GM19025 (cell line): Measurements from ENCODE around the gene CAPZB.

Source experiments
- ATAC-seq: cut with Tn5 transposase; IDR thresholded peaks from one replicate; pipeline ENCODE4 v1.9.1; 2021; ENCODE audit warnings: mild to moderate bottlenecking, low read depth, moderate library complexity; ENCODE audit not compliant: unreplicated experiment

CAPZB gene

GRCh38 chr1:19450811-19451515 lies 34.4 kb downstream of the CAPZB start:
- no peak for ATAC-seq

GRCh38 chr1:19449454-19450228 lies 35.7 kb downstream of the CAPZB start:
- ATAC-seq, result no peak

- ATAC-seq, result no peak
Measured at GRCh38 chr1:19448491-19449439, 36.6 kb downstream of the CAPZB start.

GRCh38 chr1:19447550-19447949 lies 37.8 kb downstream of the CAPZB start:
- ATAC-seq, result no peak

- ATAC-seq, result no peak
Measured at GRCh38 chr1:19445417-19446342, 39.7 kb downstream of the CAPZB start.

- ATAC-seq, result no peak
Measured at GRCh38 chr1:19444296-19445021, 40.9 kb downstream of the CAPZB start.

- no peak for ATAC-seq
Measured at GRCh38 chr1:19443326-19443725, 42.0 kb downstream of the CAPZB start.

GRCh38 chr1:19442154-19443096 lies 42.9 kb downstream of the CAPZB start:
- ATAC-seq, result no peak

- no peak for ATAC-seq
Measured at GRCh38 chr1:19441048-19441780, 44.1 kb downstream of the CAPZB start.

GRCh38 chr1:19439464-19440171 lies 45.7 kb downstream of the CAPZB start:
- no peak for ATAC-seq

- ATAC-seq, result no peak
Measured at GRCh38 chr1:19438516-19439195, 46.7 kb downstream of the CAPZB start.

- no peak for ATAC-seq
Measured at GRCh38 chr1:19437891-19438294, 47.4 kb downstream of the CAPZB start.

GRCh38 chr1:19436716-19437476 lies 48.4 kb downstream of the CAPZB start:
- ATAC-seq, result no peak

GRCh38 chr1:19435851-19436455 lies 49.4 kb downstream of the CAPZB start:
- no peak for ATAC-seq

- no peak for ATAC-seq
Measured at GRCh38 chr1:19435181-19435580, 50.2 kb downstream of the CAPZB start.
